Mucosa of stomach (tissue), 1 donor: Measurements from ENCODE around the gene OR6J1.
A peak's percentile ranks its signal among the peaks of the same experiment; 100 is the strongest.

Source experiments
- H3K27me3 ChIP-seq: one replicate; pipeline ENCODE4 v1.7.0; 2013; ENCODE audit warnings: mild to moderate bottlenecking, low read length; ENCODE audit not compliant: control insufficient read depth, insufficient read depth
- H3K36me3 ChIP-seq: one replicate; pipeline ENCODE4 v1.7.0; 2013; ENCODE audit warnings: low read length; ENCODE audit not compliant: control insufficient read depth, insufficient read depth
- H3K4me1 ChIP-seq: one replicate; pipeline ENCODE4 v1.7.0; 2013; ENCODE audit warnings: mild to moderate bottlenecking, low read length; ENCODE audit not compliant: control insufficient read depth, insufficient read depth
- H3K4me3 ChIP-seq: one replicate; pipeline ENCODE4 v1.7.0; 2013; ENCODE audit warnings: low read length
- H3K9ac ChIP-seq: one replicate; pipeline ENCODE4 v1.7.0; 2013; ENCODE audit warnings: mild to moderate bottlenecking, low read length, moderate library complexity
- H3K9me3 ChIP-seq: one replicate; pipeline ENCODE4 v1.7.0; 2013; ENCODE audit warnings: mild to moderate bottlenecking, low read length, moderate library complexity; ENCODE audit not compliant: control insufficient read depth
- donor health status: Pancreatic carcinoma.

Gene OR6J1

GRCh38 chr14:22600027-22600426 lies 44.1 kb downstream of the OR6J1 start:
- Histone ChIP-seq H3K9ac (no peak overlapping the region), H3K36me3 (peaks cover 5% of the 10 kb centered on the region), H3K9me3 (no peaks in the 10 kb centered on the region), H3K27me3 (no peaks in the 10 kb centered on the region), H3K4me1 (peaks cover 15% of the 10 kb centered on the region), H3K4me3 (no peak overlapping the region)

- H3K4me1 ChIP-seq: peaks cover 19% of the 10 kb centered on the region
- H3K27me3 ChIP-seq: no peaks in the 10 kb centered on the region
- H3K36me3 ChIP-seq: peaks cover 5% of the 10 kb centered on the region
- peak overlapping the region; percentile 89 for H3K4me3 ChIP-seq
- H3K9me3 ChIP-seq: no peaks in the 10 kb centered on the region
- H3K9ac ChIP-seq: peak overlapping the region; percentile 93
These were observed 44.8 kb downstream of the OR6J1 start for GRCh38 chr14:22599349-22599748.

- Histone ChIP-seq H3K4me3 (peak overlapping the region; percentile 89), H3K27me3 (no peaks in the 10 kb centered on the region), H3K4me1 (peaks cover 22% of the 10 kb centered on the region), H3K9ac (peak overlapping the region; percentile 93), H3K9me3 (no peaks in the 10 kb centered on the region), H3K36me3 (peaks cover 4% of the 10 kb centered on the region)
These were observed 45.3 kb downstream of the OR6J1 start for GRCh38 chr14:22598896-22599244.

GRCh38 chr14:22598099-22598895 lies 45.9 kb downstream of the OR6J1 start, which contains the start of gene ABHD4:
Gene ABHD4 (plus strand): TSS chr14:22598300. CDS start chr14:22598307, 7 bp downstream.
- no peaks in the 10 kb centered on the region for H3K9me3 ChIP-seq
- H3K27me3 ChIP-seq: no peaks in the 10 kb centered on the region
- peak within 1 kb of the TSS; percentile 93 for H3K9ac ChIP-seq
- peaks cover 28% of the 10 kb centered on the region for H3K4me1 ChIP-seq
- no peaks in the 10 kb centered on the region for H3K36me3 ChIP-seq
- peak within 1 kb of the TSS; percentile 89 for H3K4me3 ChIP-seq

- peak overlapping the region; percentile 89 for H3K4me3 ChIP-seq
- H3K9me3 ChIP-seq: no peaks in the 10 kb centered on the region
- H3K27me3 ChIP-seq: no peaks in the 10 kb centered on the region
- H3K9ac ChIP-seq: peak overlapping the region; percentile 93
- H3K4me1 ChIP-seq: peaks cover 33% of the 10 kb centered on the region
- no peaks in the 10 kb centered on the region for H3K36me3 ChIP-seq
These were observed 46.4 kb downstream of the OR6J1 start for GRCh38 chr14:22597771-22598098.

- Histone ChIP-seq H3K4me3 (no peak overlapping the region), H3K9ac (peak overlapping the region; percentile 93)
These were observed 46.9 kb downstream of the OR6J1 start for GRCh38 chr14:22597265-22597664.

GRCh38 chr14:22596354-22596879 lies 47.7 kb downstream of the OR6J1 start:
- H3K27me3 ChIP-seq: no peaks in the 10 kb centered on the region
- H3K9me3 ChIP-seq: no peaks in the 10 kb centered on the region

More at GRCh38 chr14:22597265-22597664, 46.9 kb downstream of the OR6J1 start:
- Histone ChIP-seq H3K36me3 (no peaks in the 10 kb centered on the region), H3K9me3 (no peaks in the 10 kb centered on the region), H3K27me3 (no peaks in the 10 kb centered on the region), H3K4me1 (peaks cover 33% of the 10 kb centered on the region)

GRCh38 chr14:22594156-22594716 lies 49.9 kb downstream of the OR6J1 start:
- Histone ChIP-seq H3K27me3 (no peaks in the 10 kb centered on the region), H3K9ac (no peak overlapping the region), H3K36me3 (no peaks in the 10 kb centered on the region), H3K4me3 (no peak overlapping the region), H3K9me3 (no peaks in the 10 kb centered on the region), H3K4me1 (peaks cover 33% of the 10 kb centered on the region)

More at GRCh38 chr14:22596354-22596879, 47.7 kb downstream of the OR6J1 start:
- Histone ChIP-seq H3K4me1 (peaks cover 33% of the 10 kb centered on the region), H3K9ac (no peak overlapping the region), H3K4me3 (no peak overlapping the region), H3K36me3 (no peaks in the 10 kb centered on the region)

- no peak overlapping the region for H3K9ac ChIP-seq
- no peaks in the 10 kb centered on the region for H3K36me3 ChIP-seq
- H3K27me3 ChIP-seq: no peaks in the 10 kb centered on the region
- H3K4me3 ChIP-seq: no peak overlapping the region
- peaks cover 30% of the 10 kb centered on the region for H3K4me1 ChIP-seq
- no peaks in the 10 kb centered on the region for H3K9me3 ChIP-seq
These were observed 50.6 kb downstream of the OR6J1 start for GRCh38 chr14:22593601-22594000.

GRCh38 chr14:22593189-22593588 lies 51.0 kb downstream of the OR6J1 start:
- no peaks in the 10 kb centered on the region for H3K27me3 ChIP-seq
- H3K4me1 ChIP-seq: peaks cover 30% of the 10 kb centered on the region
- no peak overlapping the region for H3K9ac ChIP-seq
- no peak overlapping the region for H3K4me3 ChIP-seq
- no peaks in the 10 kb centered on the region for H3K9me3 ChIP-seq
- no peaks in the 10 kb centered on the region for H3K36me3 ChIP-seq

GRCh38 chr14:22589096-22589839 lies 54.9 kb downstream of the OR6J1 start, which contains the start of gene DAD1:
Gene DAD1 (minus strand): TSS chr14:22589224. CDS start chr14:22589157, 67 bp downstream.
- Histone ChIP-seq H3K36me3 (no peaks in the 10 kb centered on the region), H3K9me3 (no peaks in the 10 kb centered on the region), H3K4me1 (peaks cover 26% of the 10 kb centered on the region), H3K4me3 (peak within 1 kb of the TSS; percentile 87), H3K27me3 (no peaks in the 10 kb centered on the region), H3K9ac (peak within 1 kb of the TSS; percentile 87)
